GM21528 (cell line): ENCODE results near the gene SLC7A9.

Experiments used
- ATAC-seq: cut with Tn5 transposase; IDR thresholded peaks from one replicate; pipeline ENCODE4 v1.9.1; 2021; ENCODE audit warnings: mild to moderate bottlenecking, moderate library complexity; ENCODE audit not compliant: unreplicated experiment, low FRiP score

SLC7A9 gene

GRCh38 chr19:32829345-32829896 is 40.1 kb downstream of the SLC7A9 start:
- no peak for ATAC-seq

- ATAC-seq, result no peak
These were observed 40.8 kb downstream of the SLC7A9 start for GRCh38 chr19:32828643-32829344.

DNA sequence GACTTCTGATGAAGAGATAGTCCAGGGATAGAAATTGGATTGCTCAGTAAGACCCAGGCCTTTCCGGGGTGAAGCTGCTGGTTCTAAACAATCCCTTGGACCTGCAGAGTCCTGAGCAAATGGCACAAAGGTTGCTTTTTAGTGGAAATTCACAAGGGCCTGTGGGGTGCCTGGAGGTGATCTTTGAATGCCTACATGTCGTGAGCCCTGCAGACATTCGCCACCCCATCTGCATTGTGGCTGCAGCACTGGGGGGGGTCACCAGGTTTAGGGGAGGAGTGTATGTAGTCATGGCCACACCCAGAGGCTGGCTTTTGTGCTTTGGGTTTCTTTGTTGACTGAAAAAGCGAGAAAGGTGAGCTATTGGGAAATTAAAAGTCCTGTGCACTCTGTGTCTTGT is 41.4 kb downstream of the SLC7A9 start:
- ATAC-seq, result no peak

DNA sequence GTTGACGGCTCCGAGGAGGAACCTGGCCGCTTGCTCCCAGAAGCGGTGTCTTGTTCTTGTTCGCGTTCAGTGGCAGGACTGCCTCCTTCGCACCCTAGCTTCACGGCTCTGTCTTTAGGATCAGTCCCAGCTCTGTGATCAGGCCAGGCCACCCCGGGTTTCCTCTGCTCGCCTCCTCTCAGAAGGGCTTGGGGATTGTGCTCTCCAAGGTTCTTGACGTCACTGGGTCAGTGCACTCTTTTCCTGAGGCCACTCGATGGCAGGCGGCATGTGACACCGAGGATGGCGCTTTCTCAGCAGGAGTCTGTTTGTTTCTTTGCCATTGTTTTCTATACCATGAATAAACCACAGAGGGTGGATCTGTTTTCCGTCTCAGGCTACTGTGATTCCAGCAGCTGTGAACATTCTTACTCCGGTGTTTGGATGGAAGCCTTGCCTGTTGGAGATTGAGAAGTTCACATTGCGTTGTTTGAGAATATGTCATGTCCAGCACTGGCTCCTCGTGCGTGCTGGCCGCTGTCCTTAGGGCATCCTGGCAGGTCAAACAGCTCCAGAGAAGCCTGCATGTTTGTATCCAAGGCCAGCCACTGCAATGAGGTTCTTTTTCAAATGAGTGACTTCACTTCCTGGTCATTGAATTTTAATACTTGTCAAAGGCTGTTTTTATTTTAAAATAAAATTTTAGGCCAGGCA is 44.5 kb downstream of the SLC7A9 start:
- ATAC-seq, result no peak

DNA sequence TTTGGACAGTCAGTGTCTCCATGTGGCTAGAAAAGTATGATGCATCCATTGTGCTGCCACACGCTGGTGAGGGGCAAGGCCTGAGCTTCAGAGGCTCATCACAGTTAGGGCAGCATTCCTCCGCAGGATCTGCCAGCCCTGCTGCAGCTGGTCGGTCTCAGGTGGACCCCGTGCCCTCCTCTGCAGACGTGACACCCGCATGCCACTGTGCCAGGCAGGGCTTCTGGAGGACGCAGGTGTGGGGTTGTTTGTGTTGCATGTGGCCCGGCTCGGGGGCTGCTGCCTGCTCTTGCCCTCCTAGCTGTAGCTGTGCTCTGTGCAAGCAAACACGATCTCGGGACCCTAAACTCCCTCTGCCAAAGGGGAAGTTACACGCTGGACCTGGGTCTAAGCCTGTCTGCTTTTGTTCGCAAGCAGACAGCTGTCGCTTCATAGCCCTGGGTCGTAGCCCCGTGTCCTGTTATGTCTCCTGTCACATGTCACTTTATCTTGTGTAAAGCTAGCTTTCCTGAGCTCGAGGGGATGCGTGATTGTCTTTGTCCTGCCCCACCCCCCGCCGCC is 45.3 kb downstream of the SLC7A9 start:
- ATAC-seq, result no peak

- no peak for ATAC-seq
These were observed 45.8 kb downstream of the SLC7A9 start for GRCh38 chr19:32823747-32824102.

DNA sequence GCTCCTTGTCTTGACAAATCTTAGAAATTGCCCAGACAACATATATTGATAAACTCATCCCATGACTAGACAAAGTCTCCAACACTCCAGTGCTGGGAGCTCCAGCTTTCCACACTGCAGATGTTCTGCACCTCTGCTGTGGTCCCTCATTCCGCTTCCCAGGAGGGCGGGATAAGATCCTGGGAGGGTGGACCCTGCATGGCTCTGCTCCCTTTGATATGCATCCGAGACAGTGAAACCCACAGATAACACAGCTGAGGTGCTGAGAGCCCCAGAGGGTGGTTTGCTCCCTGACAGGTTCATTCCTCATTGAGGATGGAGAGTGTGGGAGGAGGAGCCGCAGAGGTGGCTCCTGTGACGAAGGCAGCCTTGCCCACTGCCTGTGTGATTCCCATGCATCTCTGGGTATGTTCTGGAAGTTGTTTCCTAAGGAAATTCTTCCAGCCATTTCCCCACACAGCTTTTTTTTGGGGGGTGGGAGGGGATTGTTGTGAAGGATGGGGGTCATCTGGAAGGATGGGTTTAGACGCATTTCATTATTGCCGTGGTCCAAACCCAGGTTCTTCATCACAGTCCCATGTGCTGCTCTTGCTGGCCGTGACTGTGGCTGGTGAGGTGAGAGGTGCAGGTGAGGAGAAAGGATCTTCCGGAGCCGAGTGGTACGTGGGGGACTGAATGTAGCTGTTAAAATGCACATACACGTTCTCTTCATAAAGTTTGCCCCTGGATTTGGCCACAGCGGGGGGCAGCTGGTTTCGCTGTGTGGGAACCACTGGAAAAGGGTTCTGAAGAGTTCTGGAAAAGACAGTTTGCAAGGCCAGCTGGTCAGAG is 46.4 kb downstream of the SLC7A9 start:
- no peak for ATAC-seq

DNA sequence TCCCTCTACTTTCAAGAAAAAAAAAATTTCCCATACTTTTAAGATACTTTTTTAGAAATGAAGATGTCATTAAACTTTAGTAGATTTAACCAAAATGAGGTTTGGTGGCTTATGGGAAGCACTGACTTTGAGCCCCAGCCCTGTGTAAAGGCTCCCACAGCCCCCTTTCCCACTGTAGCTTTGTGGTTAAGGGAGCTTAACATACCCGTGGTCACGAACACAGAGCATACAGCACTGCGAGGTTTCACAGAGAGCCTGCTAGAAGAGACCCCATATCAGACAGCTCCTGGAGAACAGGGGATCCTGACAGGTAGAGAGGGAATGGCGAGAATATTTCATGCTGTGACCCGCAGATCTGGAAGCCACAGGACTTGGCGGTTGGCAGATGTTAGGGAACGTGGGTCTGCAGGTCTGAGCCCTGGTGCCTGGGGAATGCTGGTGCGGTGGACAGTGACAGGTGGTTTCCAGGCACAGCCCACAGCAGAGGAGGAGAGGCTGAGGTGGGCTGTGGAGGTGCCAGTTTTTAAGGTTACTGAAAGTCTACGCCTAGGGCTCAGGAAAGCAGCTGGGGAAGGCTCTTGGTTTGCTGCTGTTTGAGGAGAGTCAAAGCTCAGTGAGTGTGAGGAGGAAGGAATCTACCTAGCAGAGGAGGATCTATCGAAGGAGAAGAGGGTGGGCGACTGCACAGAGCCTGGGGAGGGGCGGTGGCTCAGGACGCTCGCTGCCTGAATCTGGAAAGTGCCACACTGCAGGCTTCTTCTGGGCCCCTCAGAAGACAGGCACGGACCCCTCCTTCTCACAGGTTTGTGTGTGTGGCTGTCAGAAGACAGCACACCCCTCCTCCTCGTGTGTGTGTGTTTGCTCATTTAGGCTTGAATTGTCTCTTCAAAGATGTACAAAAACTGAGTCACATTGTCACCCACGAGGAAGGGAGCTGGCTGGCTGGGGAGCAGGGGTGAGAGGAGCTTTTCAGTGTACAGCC is 49.9 kb downstream of the SLC7A9 start:
- ATAC-seq, result no peak

- no peak for ATAC-seq
These were observed 51.0 kb downstream of the SLC7A9 start for GRCh38 chr19:32818536-32818935.

DNA sequence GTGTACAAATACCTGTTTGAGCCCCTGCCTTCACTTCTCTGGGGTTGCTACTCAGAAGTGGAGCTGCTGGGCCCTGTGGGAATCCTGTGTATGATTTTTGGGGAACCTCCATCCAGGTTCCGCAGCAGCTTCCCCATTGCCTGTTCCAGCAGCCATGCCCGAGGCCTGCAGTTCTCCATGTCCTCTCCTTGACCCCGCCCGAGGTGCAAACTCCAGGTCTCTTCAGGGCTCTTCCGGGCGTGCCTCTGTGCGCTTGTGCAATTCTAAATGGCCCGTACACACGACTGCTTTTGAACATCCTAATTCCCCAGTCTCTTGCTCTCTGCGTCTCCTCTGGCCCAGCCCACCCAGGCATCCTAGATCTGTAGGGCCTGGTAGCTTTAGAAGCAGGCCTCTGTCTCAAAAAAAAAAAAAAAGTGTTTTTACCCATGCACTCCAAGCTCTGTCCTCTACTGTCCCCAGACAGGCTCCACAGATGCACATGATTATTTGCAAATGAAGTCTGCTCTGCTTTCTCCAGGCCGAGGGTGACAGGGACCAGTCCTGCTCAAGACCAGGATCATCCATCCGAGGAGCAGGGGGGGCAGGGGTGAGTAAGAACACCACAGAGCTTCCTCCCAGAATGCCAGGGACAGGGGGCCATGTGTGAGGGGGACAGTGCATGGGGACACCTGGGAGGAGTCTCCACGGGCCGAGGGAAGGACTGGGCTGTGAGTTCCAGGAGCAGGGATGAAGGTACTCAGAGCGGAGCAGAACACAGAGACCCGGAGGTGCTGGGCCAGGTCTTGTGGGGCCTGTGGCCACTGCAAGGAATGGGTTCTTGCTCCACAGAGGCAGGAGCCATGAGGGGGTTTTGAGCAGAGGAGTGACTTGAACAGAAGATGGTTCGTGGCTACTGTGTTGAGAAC is 51.7 kb downstream of the SLC7A9 start:
- ATAC-seq, result no peak

GRCh38 chr19:32816555-32817099 is 52.9 kb downstream of the SLC7A9 start:
- no peak for ATAC-seq

DNA sequence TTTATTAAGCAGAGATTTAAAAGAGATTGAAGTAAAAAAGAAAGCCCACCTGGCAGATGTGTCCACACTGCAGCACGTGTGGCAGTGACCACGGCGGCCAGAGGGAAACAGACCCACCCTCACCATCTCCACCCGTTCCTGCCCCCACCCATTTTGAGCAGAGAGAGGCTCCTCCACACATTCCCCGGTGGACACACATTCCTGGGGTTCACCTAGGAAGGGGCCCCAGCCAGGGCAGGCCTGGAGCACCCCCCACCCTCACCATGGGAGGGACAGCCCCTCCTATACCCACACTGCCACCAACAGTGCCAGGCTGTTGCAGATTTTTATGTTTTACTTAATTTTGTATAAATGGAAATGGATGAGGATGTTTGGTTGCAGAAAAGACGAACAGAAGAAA is 54.9 kb downstream of the SLC7A9 start:
- ATAC-seq, result no peak

DNA sequence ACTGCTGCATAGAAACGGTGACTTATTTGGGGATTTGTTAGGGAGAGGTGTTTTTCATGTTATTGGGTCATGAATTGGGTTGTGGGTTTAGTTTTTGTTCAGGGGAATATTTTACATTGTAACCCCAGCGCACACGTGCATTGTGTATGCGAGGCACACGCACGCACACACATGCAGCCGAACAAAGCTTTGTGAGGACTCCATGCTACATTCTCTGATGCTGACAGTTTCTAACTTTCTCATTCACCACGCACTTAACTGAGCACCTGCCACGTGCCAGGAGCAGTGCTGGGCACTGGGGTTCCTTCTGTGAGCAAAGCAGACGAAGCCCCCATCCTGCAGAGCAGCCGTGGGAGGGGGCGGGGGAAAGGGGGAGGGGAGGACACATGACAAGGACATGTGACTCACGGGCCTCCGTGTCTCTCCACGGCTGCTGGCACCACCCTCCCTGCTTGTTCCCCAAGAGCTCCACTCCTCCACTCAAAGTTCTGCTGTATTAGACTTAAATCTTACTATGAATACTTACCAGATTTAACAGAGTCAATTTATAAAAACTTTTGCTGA is 55.6 kb downstream of the SLC7A9 start:
- ATAC-seq, result no peak

DNA sequence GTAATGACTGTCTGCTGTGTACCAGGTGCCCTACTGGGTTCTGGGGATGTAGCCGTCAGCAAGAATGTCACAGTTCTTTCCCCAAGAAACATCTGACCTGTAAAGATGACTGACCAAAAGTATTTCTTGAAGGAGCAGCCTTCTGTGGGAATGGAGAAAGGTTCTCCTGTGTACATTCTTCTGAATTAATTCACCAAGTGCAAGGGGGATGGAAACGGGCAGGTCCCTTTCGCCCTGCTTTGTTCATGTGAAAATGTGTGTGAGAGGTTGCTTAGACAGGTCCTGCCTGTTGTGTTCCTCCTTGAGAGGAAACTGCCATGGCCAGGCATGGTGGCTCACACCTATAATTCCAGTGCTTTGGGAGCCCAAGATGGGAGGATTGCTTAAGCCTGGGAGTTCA is 57.0 kb downstream of the SLC7A9 start:
- no peak for ATAC-seq

- ATAC-seq, result no peak
These were observed 57.5 kb downstream of the SLC7A9 start for GRCh38 chr19:32812036-32812435.

GRCh38 chr19:32811151-32811550 is 58.4 kb downstream of the SLC7A9 start:
- no peak for ATAC-seq

DNA sequence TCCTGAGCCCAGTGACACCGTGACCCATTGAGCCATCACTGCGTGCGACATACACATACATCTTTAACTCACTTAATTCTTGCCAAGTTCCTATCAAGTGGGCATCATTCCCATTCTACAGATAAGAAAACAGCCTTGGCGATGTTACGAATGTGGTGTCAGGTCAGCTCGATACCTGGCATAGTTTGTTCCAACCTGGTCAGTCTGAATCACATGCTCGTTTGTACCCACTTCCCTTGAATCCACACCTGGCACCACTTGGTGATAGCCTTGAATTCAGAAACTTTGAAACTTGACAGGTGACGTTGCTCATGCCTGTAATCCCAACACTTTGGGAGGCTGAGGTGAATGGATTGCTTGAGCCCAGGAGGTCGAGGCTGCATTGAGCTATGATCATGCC is 59.1 kb downstream of the SLC7A9 start:
- no peak for ATAC-seq

DNA sequence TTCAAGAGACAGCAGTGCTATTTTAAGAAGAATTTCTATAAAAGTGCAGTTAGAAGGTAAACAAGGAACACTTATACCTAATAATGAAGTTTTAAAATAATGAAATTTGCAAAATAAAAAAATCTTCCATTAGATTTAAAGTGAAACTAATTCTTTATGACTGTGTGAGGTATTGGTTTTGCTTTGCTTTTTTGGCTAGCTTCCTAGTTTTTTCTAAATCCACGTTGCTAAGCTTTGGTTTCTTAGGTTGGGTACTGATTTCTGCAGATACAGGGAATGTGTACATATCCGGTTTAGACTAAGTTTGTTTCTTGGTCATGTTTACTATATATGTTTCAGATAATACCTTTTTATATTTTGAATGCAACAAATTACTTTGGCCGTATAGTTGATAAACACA is 59.8 kb downstream of the SLC7A9 start:
- no peak for ATAC-seq
